GM11168 (cell line): Measurements from ENCODE around the gene NBPF4.
"Not testable (repeated sequence)": the region's sequence is repeated elsewhere in the genome, so short reads cannot be mapped to it uniquely, and the experiment has no call there.

ENCODE experiments used
- in situ Hi-C: fragments of 300-500 bp; cut with MboI; formaldehyde crosslinking; loops from one replicate; pipeline ENCODE4 v1.12.0; 2022; ENCODE audit warnings: low sequenced_read_pairs; ENCODE audit not compliant: unreplicated experiment

Gene NBPF4

DNA sequence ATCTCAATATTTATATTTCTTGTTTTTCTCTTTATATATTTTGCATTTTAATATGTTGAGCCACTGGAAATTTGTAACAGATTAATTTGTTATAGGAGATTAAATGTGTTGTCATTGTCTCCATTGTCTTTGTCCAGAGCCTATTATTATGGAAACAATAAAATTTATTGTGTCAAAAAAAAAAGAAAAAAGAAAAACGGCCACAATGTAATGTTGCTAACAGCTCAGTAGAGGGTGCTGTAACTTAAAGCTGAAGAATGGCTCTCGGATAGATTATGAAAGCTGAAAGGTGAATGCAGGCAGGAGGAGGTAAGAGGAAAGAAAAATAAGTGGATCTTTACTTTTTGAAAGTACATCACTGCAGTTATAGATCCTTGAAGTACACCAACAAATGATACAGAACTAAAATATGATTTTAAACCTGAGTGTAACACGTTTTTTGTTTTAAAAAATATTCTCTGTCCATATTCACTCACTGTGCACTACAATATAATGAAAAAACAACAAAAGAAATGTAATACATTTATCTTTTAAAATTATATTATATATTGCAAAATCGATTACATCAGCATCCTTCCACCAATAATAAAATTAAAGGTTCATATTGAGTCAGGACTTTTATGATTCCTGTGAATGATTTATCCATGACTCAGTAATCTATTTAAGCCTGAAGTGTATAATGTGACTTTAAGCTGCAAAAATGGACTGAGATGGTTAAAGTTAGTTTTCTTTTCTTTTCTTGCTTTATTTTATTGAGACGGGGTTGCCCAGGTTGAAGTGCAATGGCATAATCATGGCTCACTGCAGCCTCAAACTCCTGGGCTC is 29.0 kb downstream of the NBPF4 start:
- in situ Hi-C loops: not testable (repeated sequence)

DNA sequence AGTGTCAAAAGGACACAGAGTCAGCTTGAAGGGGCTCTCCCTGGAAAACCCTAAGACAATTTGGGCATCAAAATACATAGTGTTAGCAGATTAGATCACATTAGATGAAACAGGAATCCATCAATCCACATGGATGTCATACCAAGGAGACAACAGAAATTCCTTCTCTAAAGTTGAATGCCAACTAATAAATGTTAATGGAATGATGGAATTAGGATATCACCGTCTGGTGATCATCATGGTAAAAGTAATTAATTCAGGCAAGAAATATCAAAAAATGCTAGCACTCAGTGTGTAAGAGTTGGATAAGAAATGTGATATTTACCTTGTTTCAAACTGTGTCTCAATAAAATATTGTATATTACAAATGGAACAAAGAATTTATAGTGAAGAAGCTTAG is 32.9 kb downstream of the NBPF4 start:
- in situ Hi-C loops: no loop called here

DNA sequence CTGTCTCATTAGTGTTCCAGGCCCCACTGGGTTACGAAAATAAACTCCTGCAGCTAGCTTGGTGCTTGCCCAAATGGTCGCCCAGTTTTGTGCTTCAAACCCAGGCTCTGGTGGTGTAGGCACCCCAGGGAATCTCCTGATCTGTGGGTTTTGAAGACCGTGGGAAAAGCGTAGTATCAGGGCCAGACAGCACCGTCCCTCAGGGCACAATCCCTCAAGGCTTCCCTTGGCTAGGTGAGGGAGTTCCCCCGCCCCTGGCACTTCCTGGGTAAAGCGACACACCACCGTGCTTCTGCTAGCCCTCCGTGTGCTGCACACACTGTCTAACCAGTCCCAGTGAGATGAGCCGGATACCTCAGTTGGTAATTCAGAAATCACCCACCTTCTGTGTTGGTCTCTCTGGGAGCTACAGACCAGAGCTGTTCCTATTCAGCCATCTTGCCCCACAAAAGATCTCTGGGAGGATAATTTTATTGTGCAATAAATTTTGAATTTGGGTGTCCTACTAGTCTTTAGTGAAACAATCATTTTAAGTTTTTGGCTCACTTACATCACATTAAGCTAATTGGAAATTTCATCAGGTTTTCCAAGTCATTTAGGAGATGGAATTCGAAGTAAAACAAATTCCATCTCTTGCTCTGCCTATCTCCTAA is 34.3 kb downstream of the NBPF4 start:
- in situ Hi-C loops: no loop called here

DNA sequence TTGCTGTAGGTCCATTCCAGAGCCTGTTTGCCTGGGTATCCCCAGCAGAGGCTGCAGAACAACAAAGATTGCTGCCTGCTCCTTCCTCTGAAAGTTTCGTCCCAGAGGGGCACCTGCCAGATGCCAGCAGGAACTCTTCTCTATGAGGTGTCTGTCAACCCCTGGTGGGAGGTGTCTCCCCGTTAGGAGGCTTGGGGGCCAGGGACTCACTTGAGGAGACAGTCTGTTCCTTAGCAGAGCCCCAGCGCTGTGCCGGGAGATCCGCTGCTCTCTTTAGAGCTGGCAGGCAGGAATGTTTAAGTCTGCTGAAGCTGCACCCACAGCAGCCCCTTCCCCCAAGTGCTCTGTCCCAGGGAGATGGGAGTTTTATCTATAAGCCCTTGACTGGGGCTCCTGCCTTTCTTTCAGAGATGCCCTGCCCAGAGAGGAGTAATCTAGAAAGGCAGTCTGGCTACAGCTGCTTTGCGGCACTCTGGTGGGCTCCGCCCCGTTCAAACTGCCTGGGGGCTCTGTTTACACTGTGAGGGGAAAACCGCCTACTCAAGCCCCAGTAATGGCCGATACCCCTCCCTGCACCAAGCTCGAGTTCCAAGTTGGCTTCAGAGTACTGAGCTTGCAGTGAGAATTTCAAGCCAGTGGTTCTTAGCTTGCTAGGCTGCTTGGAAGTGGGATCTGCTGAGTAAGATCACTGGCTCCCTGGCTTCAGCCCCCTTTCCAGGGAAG is 35.0 kb downstream of the NBPF4 start:
- in situ Hi-C loops: no loop called here

DNA sequence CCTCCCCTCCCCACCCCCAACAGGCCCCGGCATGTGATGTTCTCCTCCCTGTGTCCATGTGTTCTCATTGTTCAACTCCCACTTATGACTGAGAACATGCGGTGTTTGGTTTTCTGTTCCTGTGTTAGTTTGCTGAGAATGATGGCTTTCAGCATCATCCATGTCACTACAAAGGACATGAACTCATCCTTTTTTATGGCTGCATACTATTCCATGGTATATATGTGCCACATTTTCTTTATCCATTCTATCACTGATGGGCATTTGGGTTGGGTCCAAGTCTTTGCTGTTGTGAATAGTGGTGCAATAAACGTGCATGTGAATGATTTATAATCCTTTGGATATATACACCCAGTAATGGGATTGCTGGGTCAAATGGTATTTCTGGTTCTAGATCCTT is 40.3 kb downstream of the NBPF4 start:
- in situ Hi-C loops: not testable (repeated sequence)

DNA sequence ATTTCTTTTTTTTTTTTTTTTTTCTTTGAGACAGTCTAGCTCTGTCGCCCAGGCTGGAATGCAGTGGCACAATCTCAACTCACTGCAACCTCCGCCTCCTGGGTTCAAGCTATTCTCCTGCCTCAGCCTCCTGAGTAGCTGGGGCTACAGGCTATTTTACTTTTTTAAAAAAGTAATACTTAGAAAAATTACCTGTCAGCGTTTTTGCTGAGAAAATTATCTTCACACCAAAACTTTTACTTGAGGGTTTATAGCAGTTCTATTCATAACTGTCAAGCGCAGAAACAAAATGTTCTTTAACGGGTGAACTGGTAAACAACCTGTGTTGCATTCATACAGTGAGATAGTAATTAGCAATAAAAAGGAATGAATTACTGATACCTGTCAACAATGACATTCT is 42.2 kb downstream of the NBPF4 start:
- in situ Hi-C loops: no loop called here

DNA sequence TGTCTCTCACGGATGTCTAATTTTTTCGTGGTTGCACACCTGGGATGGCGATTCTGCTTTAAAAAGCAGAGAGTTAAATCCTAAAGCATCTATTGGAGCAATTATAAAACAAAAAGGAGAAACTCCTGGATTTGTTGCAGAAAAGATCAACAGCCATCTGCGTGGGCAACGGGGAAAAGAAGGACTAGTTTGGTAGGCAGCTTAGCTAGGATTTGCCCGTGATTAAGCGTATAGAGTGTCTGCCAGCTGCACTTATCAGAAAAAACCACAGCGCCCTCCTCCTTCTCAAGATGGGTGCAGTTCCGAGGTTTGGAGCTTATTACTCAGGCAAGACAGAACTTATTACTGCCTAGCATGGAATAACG is 43.2 kb downstream of the NBPF4 start:
- in situ Hi-C loops: no loop called here

DNA sequence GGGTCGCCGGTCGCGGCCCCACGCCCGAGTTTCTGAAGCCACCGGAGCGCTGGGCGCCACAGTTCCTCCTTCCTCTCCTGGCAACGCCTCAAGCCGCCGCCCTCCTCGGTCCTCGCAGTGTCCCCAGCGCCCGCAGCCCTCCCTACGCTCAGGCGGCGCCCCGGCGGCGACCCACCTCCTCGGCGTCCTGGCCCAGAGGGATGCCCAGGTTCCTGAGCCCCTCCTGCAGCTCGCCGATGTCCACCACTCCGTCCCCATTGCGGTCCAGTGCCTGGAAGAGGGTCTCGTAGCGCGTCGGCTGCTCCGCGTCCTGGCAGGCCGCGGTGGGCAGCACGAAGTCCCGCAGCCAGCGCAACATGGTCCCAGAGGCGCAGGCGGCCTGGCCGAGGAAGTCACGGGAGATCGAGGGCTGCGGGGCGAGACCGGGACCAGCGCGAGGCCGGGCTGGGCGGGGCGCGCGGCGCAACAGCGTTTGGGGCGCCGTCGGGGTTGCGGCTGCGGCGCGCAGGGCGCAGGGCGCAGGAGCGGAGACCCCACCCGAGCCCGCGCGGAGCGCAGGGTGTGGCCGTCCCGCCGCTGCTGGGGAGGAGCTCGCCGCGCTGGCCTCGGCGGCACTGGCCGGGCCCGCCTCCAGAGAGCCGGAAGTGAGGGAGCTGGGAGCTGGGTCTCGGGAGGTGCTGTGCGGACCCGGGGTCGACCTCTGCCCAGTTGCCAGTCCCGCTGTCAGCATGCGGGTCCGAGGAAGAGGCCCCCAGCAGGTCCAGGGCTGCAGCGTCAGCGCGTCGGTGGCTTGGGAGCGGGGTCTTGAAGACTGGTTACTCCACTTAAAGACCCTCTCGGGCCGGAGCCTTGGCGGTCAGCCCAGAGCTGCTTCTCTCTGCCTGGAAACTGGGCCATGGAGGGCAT is 43.8 kb downstream of the NBPF4 start, which contains the start of gene SLC25A24:
SLC25A24 (minus strand) TSS at position 563 of the 906 bp plus-strand sequence; CDS start at position 358, 205 bp downstream.
- in situ Hi-C loops: no loop called here

DNA sequence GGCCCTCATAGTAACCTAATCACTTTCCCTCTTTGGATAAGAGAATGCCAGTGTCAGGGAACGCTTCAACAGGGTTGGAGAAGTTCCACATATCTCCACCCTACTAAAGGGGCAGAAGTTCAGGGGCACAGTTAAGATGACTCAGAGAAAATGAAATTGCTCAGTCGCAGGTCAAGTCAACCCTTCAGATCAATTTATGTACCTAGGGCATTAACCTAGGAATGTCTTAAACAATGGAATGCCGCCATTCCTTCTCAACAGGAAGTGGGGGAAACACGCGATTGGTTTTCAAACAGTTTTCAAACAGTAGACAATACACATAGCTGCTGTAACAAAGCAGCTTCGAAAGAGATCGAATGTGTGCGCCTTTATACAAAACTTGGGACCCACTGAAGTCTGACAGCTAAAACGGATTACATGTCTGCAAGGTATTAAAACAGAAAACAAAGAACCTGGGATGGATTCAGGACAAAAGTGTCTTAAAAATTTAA is 44.6 kb downstream of the NBPF4 start:
- in situ Hi-C loops: no loop called here

DNA sequence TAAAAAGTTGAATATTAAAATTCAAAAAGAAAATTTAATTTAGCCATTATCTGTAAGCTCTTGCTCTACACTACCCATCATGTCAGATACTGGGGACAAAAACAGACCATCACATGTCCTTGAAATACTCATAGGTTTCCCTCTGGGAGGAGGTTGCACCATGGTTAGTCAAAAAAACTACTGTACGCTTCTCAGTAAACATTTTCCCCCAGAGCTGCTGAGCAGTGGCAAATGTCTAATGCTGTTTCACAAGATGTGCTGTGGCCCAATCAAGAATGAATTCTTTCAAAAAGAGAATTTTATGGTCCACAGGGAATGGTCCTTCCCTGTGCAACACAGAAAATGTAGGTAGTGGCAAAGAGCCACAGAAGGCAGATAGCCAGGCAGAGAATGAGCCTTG is 49.8 kb downstream of the NBPF4 start:
- in situ Hi-C loops: no loop called here

DNA sequence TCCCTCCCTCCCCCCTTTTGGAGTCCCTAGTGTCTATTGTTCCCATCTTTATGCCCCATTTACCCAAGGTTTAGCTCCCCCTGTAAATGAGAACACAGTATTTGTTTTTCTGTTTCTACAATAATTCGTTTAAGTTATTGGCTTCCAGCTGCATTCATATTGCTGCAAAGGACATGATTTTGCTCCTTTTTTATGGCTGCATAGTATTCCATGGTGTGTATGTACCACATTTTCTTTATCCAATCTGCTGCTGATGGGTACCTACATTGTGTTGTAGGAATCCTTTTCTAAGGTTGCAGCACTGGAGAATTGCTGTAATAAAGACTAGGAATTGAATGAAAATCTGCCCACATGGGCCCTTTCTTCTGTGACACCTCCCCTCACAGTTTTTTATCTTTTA is 50.5 kb downstream of the NBPF4 start:
- in situ Hi-C loops: no loop called here

DNA sequence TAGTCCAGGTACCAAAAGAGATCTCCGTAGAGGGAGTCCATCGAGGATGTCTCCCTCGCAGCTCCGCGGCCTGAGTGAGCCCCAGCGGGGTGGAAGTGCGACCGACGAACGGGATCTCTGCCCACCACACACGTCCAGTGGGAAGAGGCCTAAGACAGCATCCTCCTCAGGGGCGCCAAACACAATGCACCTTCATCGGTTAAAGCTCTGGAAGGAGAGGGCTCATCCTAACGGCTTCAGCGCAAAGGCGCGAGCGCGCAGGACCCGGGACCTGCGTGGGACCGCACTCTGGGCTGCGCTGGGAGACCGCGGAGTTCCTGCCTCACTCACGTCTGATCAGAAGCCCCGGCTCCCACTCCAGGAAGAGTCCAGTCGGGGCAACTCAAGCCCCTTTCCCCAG is 51.3 kb downstream of the NBPF4 start:
- in situ Hi-C loops: no loop called here

DNA sequence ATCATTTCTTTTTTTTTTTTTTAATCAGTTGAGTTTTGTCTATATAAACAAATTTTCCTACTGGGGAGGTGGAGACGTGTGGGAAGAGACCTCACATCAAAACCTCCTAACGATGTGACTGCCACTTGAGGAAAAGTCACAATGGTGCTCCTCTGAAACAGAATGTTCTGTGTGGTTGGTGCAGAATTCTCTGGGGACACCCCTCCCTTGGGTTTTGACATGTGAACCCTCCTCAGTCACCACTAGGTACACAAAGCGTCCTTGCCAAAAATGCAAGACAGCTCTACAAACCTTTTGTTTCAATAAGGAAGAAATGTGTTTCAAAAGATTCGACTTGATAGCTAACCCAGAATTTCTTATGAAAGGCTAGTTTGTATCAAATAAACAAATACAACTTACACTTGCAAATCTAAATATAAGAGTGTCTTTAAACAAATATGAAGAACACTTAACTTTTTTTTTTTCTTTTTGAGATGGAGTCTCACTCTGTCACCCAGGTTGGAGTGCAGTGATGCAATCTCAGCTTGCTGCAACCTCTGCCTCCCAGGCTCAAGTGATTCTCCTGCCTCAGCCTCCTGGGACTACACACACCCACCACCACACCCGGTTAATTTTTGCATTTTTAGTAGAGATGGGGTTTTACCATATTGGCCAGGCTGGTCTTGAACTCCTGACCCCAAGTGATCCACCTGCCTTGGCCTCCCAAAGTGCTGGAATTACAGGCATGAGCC is 53.0 kb downstream of the NBPF4 start:
- in situ Hi-C loops: no loop called here

DNA sequence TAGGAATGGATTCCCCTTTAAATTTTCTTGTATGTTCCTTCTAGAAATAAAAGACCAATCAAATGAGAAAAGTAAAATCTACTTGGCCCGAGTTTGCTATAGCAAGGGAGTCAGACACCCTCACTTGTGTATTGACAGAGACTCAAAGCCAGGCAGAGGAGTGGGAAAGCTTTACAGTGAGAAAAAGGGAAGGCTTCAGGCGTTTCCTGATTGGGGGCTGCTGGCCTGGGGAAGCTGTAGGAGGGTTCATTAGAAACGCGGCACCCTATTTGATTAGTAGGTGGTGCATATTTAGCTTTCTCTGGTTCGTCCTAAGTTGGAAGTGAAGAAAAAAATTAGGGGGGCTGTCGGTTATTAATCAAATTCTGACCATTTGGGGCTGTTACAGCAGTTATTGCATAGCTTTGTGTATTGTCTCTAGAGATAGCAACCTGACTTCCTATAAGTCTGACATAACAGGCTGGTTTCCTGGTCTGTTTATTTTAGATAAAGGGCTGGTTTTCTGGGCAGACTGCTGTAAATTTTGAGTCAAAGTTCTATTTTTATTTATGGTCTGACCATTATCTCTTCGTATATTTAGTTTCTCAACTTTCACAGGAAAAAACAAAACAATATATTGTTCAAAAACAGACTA is 53.8 kb downstream of the NBPF4 start:
- in situ Hi-C loops: no loop called here

DNA sequence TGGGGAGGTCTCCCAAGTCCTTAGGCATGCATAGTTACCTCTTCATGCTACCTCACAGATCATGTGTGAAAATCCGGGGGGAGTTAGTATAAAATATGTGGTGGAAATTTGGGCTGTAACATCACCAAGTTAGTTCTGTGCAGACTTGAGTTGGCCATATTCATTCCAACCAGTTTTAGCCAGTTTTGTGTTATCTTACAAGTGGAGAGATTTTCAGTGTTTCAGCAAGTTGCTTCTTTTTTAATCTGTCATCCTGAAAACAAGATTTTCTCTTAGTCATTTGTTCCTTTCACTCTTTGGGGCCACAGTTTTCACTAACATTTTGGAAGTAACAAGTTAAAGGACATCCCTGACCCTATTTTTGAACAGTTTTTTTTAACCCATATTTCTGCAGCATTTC is 55.1 kb downstream of the NBPF4 start:
- in situ Hi-C loops: no loop called here

DNA sequence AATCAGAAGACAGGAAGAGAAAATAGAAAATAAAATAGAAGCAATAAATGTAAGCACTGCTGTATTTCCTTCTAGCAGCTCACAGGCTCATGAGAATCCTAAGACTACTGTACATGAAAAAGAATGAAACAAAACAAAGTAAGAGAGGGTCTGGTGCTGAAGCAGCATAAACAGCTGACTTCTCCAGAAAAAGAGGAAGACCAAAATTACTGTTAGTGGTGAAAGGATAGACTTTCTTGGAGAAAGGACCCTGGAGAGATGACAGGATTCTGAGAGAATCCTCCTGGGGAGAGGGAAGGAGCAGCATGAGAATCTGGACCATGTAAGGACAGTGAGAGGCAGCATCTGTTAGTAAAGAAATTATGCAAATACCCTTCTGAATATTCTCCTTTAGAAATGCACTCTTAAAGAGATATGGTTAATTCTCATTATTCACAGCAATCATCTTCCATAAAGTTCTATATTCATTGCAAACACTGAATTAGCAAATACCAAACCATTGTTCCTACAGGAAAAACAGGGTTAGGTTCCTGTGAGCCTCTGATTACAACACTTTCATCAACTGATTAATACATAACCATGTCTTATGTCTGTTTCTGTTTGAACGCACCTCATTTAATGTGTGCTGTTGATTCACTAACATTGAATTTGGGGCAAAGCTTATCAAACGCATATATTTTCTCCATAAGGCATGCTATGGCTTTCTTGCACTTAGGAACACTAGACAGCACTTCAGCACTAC is 60.7 kb downstream of the NBPF4 start:
- in situ Hi-C loops: no loop called here

DNA sequence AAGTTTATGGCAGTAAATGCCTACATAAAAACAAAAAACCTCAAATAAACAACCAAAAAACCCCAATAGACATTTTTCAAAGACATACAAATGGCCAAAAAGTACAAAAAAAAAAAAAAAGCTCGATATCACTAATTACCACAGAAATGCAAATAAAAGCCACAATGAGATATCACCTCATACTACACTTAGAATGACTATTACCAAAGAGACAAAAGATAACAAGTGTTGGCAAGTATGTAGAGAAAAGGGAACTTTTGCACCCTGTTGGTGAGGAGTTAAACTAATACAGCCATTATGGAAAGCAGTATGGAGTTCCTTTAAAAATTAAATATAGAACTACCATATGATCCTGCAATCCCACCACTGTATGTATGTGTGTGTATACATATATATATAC is 64.9 kb downstream of the NBPF4 start:
- in situ Hi-C loops: no loop called here
